ENCODE results near the gene FOLR3. TPM values are rescaled to one million over a fixed set of nuclear protein-coding genes. Genes with fewer than 3 reads are reported as not detected.
"Not testable (repeated sequence)": the region's sequence is repeated elsewhere in the genome, so short reads cannot be mapped to it uniquely, and the experiment has no call there.

Gene FOLR3
- not detected in 2 replicates for total RNA-seq (2014; rRNA removed)
- polyA plus RNA-seq (2012), result 0.79 TPM

- DNase-seq (ENCODE audit: low read depth), result not testable (repeated sequence)
Observed at GRCh38 chr11:72135473-72135872, at the start of gene FOLR3. TSS of gene FOLR3 (plus strand) at chr11:72135725. CDS start at chr11:72135953, 228 bp downstream.

DNA sequence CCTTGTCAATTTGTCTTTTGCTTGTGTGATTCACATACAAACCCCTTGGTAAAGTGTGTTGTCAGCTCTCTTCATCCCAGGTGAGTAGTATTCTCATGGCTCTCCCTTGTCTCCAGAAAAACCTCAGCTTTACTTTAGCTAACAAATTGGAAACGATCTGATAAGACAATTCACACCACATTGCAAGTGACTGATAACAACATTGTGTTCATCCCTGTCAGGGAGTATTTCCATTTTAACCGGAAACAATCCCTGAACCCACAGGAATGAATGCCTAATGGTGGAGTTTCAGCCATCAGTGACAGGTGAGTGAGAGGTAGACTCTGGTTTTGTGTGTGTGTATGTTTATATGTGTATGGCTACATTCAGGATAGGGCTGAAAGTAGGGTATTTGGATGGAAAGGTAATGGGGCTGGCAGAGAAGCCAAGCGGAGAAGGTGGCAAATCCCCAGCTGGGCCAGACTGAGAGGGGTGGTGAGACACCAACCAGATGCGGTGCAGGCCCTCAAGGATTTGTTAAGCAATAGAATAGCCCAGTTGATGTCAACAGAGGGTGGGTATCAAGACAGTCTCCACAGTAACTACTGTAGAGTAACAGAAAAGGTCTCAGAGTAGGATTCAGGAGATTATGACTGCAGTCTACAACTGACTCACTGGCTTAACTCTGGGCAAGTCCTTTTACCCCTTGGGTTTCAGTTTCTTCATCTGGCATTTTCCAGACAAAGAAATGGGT, 47.3 kb upstream of the FOLR3 start:
- no peak for DNase-seq (ENCODE audit: low read depth)

DNA sequence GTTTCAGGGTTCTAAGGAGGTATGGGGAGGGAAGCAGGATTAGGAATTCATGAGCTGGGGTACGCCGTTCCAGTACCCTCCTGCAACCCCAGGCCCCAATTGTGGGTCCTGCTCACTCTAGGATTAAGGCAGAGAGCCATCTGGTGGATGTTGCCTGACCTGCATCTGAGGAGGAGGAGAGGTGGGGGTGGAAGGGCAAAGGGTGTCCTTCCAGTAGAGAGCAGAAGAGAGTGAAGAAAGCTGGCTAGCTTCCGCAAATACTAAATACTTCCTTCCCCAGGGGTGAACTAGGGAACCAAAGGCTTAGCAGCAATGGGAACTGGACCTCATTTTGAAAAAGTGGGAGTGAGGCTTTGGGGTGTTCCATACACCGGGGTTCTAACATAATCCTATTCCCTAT, 44.2 kb upstream of the FOLR3 start:
- peak; percentile 48 for DNase-seq (ENCODE audit: low read depth)

- DNase-seq (ENCODE audit: low read depth), result no peak
Observed at GRCh38 chr11:72098741-72099140, 36.8 kb upstream of the FOLR3 start.

GRCh38 chr11:72100009-72100408, 35.5 kb upstream of the FOLR3 start:
- DNase-seq (ENCODE audit: low read depth), result no peak

GRCh38 chr11:72100462-72100861, 35.1 kb upstream of the FOLR3 start:
- no peak for DNase-seq (ENCODE audit: low read depth)

DNA sequence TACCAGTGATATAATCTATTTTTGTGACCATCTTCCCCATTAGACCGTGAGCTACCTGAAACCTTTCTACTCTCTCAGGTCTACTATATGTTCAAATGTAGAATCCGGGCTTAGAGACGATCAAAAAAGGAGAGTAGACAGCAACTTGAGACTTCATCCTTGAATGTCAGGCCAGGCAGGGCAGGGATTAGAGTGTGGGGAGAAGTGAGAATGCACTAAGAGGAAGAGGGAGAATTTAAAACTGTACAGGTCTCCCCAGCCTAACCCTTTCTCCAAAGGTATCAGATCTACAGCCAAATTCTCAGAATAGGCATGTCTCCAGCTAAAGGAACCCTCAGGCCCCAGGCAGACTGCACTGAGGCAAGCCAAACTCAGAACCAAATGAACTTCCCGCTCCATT, 33.4 kb upstream of the FOLR3 start:
- DNase-seq (ENCODE audit: low read depth), result no peak

DNA sequence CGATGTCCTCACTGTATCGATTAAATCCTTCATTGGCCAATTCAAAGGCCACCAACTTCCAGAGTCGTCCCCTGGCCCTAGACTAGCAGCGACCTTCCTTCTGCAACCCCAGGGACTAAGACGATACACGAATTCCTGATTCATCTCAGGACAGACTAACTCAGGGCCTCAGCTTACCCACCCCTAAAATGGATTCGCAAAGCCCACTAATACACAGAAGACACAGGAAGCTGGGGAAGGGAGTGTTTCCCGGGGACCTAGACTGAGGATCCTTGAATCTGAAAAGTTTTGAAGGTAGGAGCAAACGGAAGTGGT, 32.9 kb upstream of the FOLR3 start:
- DNase-seq (ENCODE audit: low read depth), result no peak

DNA sequence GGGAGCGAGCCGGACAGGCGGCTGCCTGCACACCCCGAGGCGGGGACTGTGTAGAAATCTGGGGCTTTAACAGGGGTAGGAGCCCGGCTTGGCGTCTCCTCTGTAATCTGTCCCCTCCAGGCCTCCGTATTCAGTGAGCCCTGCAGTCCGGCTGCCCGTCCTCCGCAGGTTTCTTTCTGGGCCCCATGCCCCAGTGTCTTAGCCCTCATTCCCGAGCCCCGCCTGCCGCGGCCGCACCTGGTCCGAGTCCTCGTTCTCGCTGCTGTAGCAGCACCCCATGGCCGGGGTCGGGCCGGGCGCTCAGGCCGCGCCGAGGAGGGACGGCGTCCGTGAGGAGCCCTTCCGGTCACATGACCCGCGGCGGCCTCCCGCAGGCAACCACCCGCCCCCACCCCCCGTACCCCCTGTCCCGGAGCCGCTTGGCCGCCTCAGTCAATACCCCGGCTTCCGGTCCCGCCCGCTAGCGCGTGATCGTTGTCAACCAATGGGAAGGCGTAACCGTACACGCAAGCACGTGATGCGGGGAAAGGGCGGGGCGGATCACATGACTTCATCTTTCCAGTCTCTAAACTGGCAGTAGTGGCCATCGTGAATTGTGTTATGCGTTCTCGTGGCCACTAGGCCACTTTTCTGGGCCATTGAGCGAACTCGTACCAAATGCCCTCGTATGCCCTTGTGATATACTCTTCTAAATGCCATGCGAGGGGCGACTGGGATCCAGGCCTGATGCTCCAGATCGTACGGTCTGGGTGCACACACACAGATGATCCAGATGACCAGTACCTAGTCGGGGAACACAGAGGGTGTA, 32.4 kb upstream of the FOLR3 start, which contains the start of gene LAMTOR1:
Gene LAMTOR1 (minus strand): TSS at position 352 of the 808 bp plus-strand sequence. CDS start 73 bp downstream, at position 279.
- DNase-seq (ENCODE audit: low read depth), result peak; percentile 99

GRCh38 chr11:72103754-72104167, 31.8 kb upstream of the FOLR3 start:
- no peak for DNase-seq (ENCODE audit: low read depth)

DNA sequence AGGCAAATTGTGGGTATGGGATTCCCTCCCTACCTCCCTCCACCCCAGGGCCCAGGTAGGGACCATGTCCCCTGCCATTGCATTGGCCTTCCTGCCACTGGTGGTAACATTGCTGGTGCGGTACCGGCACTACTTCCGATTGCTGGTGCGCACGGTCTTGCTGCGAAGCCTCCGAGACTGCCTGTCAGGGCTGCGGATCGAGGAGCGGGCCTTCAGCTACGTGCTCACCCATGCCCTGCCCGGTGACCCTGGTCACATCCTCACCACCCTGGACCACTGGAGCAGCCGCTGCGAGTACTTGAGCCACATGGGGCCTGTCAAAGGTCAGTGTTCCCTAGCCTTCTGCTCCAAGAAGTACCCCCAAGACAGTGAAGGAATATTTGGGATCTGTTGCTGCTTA, 29.6 kb upstream of the FOLR3 start, which contains the start of gene TOMT:
Gene TOMT (plus strand): TSS at position 37 of the 400 bp plus-strand sequence. CDS start 28 bp downstream, at position 65.
- DNase-seq (ENCODE audit: low read depth), result no peak

DNA sequence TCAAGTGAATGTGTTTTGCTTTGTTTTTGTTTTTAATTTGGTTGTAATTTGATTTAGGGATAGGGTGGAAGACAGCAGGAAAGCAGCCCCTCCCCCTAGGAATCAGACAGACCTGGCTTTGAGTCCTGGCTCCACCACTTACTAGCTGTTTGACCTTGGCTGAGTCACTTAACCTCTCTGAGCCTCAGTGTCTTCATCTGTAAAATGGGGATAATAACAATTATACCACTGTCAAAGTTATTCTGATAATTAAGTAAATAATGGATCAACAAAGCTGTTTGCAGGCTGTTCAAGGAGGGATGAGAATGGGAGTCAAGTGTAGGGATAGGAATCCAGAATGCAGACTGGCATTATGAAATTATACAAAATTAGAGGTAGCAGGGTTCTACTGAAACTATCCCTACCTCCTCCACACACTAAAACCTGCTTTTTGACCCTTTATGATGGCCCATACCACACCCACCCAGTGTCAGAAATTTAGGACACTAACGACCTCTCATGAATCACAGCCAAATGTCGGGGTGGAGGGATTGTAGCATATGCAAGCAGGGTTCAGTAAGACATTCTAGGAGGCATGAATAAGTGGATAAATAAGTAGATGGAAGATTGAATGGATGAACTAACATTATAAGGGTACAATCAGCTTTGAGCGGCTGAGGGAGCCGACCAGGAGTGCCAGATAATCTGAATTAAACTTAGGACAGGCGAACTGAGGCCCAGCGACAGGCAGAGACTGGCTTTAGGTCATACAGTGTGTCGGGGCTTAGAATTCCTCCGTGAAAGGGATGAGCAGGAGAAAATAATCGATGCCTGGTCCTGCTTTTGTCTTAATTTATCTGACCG, 24.0 kb upstream of the FOLR3 start:
- peak; percentile 27 for DNase-seq (ENCODE audit: low read depth)

- DNase-seq (ENCODE audit: low read depth), result peak; percentile 100
Observed at GRCh38 chr11:72112143-72112977, 23.2 kb upstream of the FOLR3 start, which contains the start of gene ANAPC15. TSS of gene ANAPC15 (minus strand) at chr11:72112695. CDS start at chr11:72111276, 1,419 bp downstream.

DNA sequence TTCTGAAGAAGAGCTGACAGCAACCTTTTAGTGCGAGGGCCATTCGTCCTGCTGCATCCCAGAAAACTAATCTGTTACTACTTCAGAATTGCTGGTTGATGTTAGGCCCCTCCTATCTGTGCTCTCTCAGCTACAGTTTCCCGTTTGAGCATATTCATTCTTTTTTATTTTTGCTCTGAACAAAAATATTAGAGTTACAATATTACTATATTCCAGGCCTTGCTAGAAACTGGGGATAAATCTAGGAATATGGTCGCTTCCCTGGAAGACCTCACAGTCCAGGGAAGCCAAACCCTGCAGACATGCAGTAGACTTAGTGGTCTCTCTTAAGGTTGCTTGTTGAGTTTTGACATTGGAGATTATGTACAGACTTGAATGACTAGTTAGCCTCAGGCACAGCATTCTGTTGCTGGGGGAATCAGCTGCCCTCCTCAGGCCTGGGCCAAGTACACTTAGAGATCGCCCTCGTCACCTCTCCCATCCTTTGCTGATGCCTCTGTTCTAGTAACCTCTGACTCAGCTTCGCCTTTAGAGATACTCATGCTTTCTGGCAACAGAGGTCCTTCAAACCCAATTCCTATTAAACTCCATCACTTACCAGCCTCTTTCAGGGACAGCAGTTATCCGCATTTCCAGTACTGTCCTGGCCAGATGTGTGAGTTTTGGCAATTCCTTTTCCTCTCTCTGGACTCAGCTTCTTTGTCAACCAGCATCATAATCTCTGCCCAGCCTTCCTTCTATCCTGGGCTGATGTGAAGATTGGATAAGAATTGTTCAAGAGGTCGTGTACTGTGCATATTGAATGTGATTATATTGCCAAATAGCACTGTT, 22.3 kb upstream of the FOLR3 start:
- DNase-seq (ENCODE audit: low read depth), result peak; percentile 55

DNA sequence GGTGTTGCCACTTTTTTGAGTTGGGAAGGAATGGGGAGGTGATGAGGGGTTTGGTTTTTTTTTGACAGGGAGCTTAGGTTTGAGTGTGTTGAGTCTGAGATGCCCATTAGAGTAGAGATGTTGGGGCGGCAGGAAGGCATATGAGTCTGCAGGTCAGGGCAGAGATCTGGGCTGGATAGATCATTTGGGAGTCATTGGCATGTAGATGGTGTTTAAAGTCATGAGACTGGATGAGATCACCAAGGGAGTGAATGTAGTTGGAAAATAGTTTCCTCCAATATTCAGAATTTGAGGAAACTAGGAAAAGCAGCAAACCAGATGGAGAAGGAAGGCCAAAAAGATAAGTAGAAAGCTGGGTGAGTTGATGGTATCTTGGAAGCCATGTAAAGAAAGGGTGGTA, 21.0 kb upstream of the FOLR3 start:
- no peak for DNase-seq (ENCODE audit: low read depth)

DNA sequence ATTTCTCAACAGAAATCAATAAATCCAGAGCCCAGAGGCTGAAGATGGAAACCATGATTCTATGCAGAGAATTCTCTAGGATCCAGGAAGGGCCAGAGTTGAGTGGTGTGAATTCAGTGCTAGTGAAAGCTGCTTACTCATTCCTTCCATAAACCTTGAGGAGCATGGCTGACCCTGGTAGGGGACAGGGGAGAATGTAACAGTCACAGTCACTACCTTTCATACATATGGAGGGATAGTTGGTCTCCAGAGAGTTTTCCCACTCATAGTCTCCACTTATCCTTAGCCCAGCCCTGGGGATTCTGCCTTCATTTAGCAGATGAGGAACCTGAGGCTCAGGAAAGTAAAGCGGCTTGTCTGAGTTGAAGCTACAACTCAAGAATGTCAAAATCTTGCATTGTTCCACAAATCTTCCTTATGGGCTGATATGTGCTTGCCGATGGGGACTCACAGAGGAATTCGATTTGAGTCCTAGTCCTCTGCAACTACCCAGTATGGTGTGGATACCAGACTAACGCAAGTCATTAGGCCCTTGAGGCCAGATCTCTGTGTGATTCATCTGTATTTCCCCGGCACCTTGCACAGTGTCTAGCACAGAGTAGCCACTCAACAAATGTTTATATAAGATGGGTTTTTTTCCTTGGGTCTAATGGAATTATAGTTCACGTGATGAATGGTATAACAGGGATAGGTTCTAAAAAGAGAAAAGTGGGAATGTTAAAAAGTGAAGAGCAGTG, 19.3 kb upstream of the FOLR3 start:
- no peak for DNase-seq (ENCODE audit: low read depth)

GRCh38 chr11:72119198-72119597, 16.3 kb upstream of the FOLR3 start:
- DNase-seq (ENCODE audit: low read depth), result no peak

GRCh38 chr11:72120930-72121329, 14.6 kb upstream of the FOLR3 start:
- no peak for DNase-seq (ENCODE audit: low read depth)

- no peak for DNase-seq (ENCODE audit: low read depth)
Observed at GRCh38 chr11:72122607-72123006, 12.9 kb upstream of the FOLR3 start.
